WI38 (cell line): ENCODE results near the gene GALT.
A peak's percentile ranks its signal among the peaks of the same experiment; 100 is the strongest.

Source experiments
- H3K4me3 ChIP-seq: 2 replicates; pipeline ENCODE4 v1.5.1; 2011; ENCODE audit warnings: low read depth, mild to moderate bottlenecking, control low read depth, low read length
- CTCF ChIP-seq: IDR thresholded peaks from 2 replicates; pipeline ENCODE4 v1.5.1; 2012; ENCODE audit warnings: low read depth, mild to moderate bottlenecking, control low read depth, low read length

The GALT gene

GRCh38 chr9:34671307-34671706 is 24.8 kb downstream of the GALT start:
- H3K4me3 ChIP-seq = no peak overlapping the region
- TF ChIP-seq CTCF = no peak

GRCh38 chr9:34674440-34674839 is 28.0 kb downstream of the GALT start:
- H3K4me3 ChIP-seq = no peak overlapping the region
- TF ChIP-seq CTCF = no peak

GRCh38 chr9:34675048-34675714 is 28.7 kb downstream of the GALT start:
- H3K4me3 ChIP-seq = no peak overlapping the region
- TF ChIP-seq CTCF = peak; percentile 95

- TF ChIP-seq CTCF = no peak
- no peak overlapping the region for H3K4me3 ChIP-seq
Measured at GRCh38 chr9:34675869-34676268, 29.4 kb downstream of the GALT start.

GRCh38 chr9:34684145-34684544 is 37.7 kb downstream of the GALT start:
- no peak for TF ChIP-seq CTCF
- no peak overlapping the region for H3K4me3 ChIP-seq

- TF ChIP-seq CTCF = no peak
- no peak overlapping the region for H3K4me3 ChIP-seq
Measured at GRCh38 chr9:34684816-34685215, 38.3 kb downstream of the GALT start.

GRCh38 chr9:34685591-34685990 is 39.1 kb downstream of the GALT start:
- TF ChIP-seq CTCF = no peak
- H3K4me3 ChIP-seq = no peak overlapping the region
